K562 (cell line): ENCODE results near the gene CUL9. TPM values are rescaled to one million over a fixed set of nuclear protein-coding genes. Genes with fewer than 3 reads are reported as not detected.
A peak's percentile ranks its signal among the peaks of the same experiment; 100 is the strongest.

Source experiments
- AFF1 ChIP-seq, 2 experiments: fragments of 450-650 bp; IDR thresholded peaks; 2 replicates each; pipeline ENCODE4 v1.6.1; 2018; ENCODE audit warnings: mild to moderate bottlenecking in 2 of 2, low read depth in 1 of 2; ENCODE audit not compliant: partially characterized antibody in 2 of 2
- C11orf30 ChIP-seq: fragments of 450-650 bp; IDR thresholded peaks from 2 replicates; pipeline ENCODE4 v1.6.1; 2016; ENCODE audit warnings: low read depth, mild to moderate bottlenecking
- CHD7 ChIP-seq: fragments of 200-600 bp; sonication (generic); IDR thresholded peaks from one replicate; pipeline ENCODE4 v1.6.1; 2012; ENCODE audit warnings: mild to moderate bottlenecking, low read depth, low read length, inconsistent platforms
- SIN3B ChIP-seq: fragments of 450-650 bp; IDR thresholded peaks from 2 replicates; pipeline ENCODE4 v1.6.1; 2017; ENCODE audit warnings: low read depth, mild to moderate bottlenecking, moderate library complexity
- TAF9B ChIP-seq: fragments of 450-650 bp; IDR thresholded peaks from 2 replicates; pipeline ENCODE4 v1.6.1; 2018; ENCODE audit warnings: mild to moderate bottlenecking; ENCODE audit not compliant: partially characterized antibody
- ZBTB2 ChIP-seq: fragments of 450-650 bp; IDR thresholded peaks from 2 replicates; pipeline ENCODE4 v1.6.1; 2016; ENCODE audit warnings: antibody characterized with exemption
- ZBTB33 ChIP-seq: sonication (generic); formaldehyde crosslinking; IDR thresholded peaks from 2 replicates; pipeline ENCODE4 v1.8.1; 2023; ENCODE audit warnings: mild to moderate bottlenecking, missing genetic modification reagents
- ZKSCAN1 ChIP-seq: fragments of 150-350 bp; IDR thresholded peaks from 2 replicates; pipeline ENCODE4 v1.6.1; 2016; ENCODE audit warnings: low read depth, low read length
- ZNF699 ChIP-seq: fragments of 250-450 bp; sonication (Bioruptor Pico); IDR thresholded peaks from 2 replicates; pipeline ENCODE4 v1.8.0; 2021; ENCODE audit warnings: mild to moderate bottlenecking, moderate library complexity; ENCODE audit not compliant: insufficient replicate concordance
- polyA plus RNA-seq, 8 experiments: library from polyadenylated mRNA; depleted of rRNA in 4 of 8; stranded (reverse) in 5 of 8; unstranded in 3 of 8; fragments of >200 nt; fragmentation: Nextera tagmentation in 2 of 8; fragmentation: Illumina TruSeq in 1 of 8; extraction: Ambion mirVana in 2 of 8; extraction: Trizol in 1 of 8; gene quantifications; 2 replicates each; pipeline versions ENCODE4 v1.2.1 to v1.2.3, GENCODE V29; 2011 to 2014; ENCODE audit warnings: inconsistent platforms in 1 of 8, missing spikeins in 1 of 8
- total RNA-seq, 7 experiments: library from RNA; depleted of rRNA in 6 of 7; stranded (reverse); fragments of >200 nt in 6 of 7; fragmentation: Illumina TruSeq in 2 of 7; extraction: Trizol in 2 of 7; gene quantifications; 2 replicates each; pipeline versions ENCODE4 v1.2.1 to v1.2.3, GENCODE V29; 2011 to 2021; ENCODE audit warnings: low replicate concordance in 1 of 7

The CUL9 gene
- total and polyA plus RNA-seq, 9 of the 15 experiments (the other 6 are each of a cell fraction or from before 2014, with no cell fraction given), result 0.50 to 20.7 (median 6.6) TPM

- TF ChIP-seq SIN3B (no peak), ZNF699 (CRISPR knock-in tag) (no peak), ZKSCAN1 (no peak), C11orf30 (peak; percentile 89), TAF9B (no peak), CHD7 (no peak), AFF1 (IDR thresholded peaks at IDR 0.05; ENCODE audit: low read depth in 1 of 2, partially characterized antibody in 2 of 2) (no peak), ZBTB33 (CRISPR knock-in tag) (no peak), ZBTB2 (no peak)
These were observed 25.3 kb downstream of the CUL9 start (continued) for GRCh38 chr6:43207286-43207685.
